Neural progenitor cell (in vitro differentiated cells): Measurements from ENCODE around the gene ANXA7. TPM values are rescaled to one million over a fixed set of nuclear protein-coding genes. Genes with fewer than 3 reads are reported as not detected.
A peak's percentile ranks its signal among the peaks of the same experiment; 100 is the strongest.

Experiments used
- DNase-seq: peaks from one replicate; pipeline ENCODE4 v3.0.0-alpha.2; 2016; ENCODE audit warnings: low spot score
- H2AFZ ChIP-seq: fragments of 200-600 bp; sonication (generic); replicated peaks from 2 replicates; pipeline ENCODE4 v1.6.1; 2016; ENCODE audit warnings: antibody characterized with exemption
- H3F3A ChIP-seq: fragments of 200-600 bp; sonication (generic); 2 replicates; pipeline ENCODE4 v1.6.1; 2016; ENCODE audit warnings: antibody characterized with exemption, low read depth
- H3K27ac ChIP-seq: fragments of 200-600 bp; sonication (generic); 2 replicates; pipeline ENCODE4 v1.5.1; 2016; ENCODE audit warnings: mild to moderate bottlenecking
- H3K27me3 ChIP-seq: fragments of 200-600 bp; sonication (generic); 2 replicates; pipeline ENCODE4 v1.6.1; 2016; ENCODE audit warnings: mild to moderate bottlenecking, moderate library complexity
- H3K36me3 ChIP-seq: fragments of 200-600 bp; sonication (generic); 2 replicates; pipeline ENCODE4 v1.5.1; 2016
- H3K4me1 ChIP-seq: fragments of 200-600 bp; sonication (generic); 2 replicates; pipeline ENCODE4 v1.6.1; 2016; ENCODE audit warnings: mixed run types
- H3K4me2 ChIP-seq: fragments of 200-600 bp; sonication (generic); 2 replicates; pipeline ENCODE4 v1.6.1; 2016
- H3K4me3 ChIP-seq: fragments of 200-600 bp; sonication (generic); 2 replicates; pipeline ENCODE4 v1.5.1; 2016
- H3K79me2 ChIP-seq: fragments of 200-600 bp; sonication (generic); 2 replicates; pipeline ENCODE4 v1.6.1; 2016; ENCODE audit warnings: low read depth
- H3K9ac ChIP-seq: fragments of 200-600 bp; sonication (generic); 2 replicates; pipeline ENCODE4 v1.6.1; 2016
- H3K9me3 ChIP-seq: fragments of 200-600 bp; sonication (generic); 2 replicates; pipeline ENCODE4 v1.5.1; 2016; ENCODE audit warnings: low read depth
- H4K20me1 ChIP-seq: fragments of 200-600 bp; sonication (generic); 2 replicates; pipeline ENCODE4 v1.6.1; 2016; ENCODE audit warnings: low read depth
- H3K27ac Mint-ChIP-seq: 3 replicates; pipeline ENCODE4 v1.8.0; 2021; ENCODE audit warnings: mixed read lengths
- H3K27me3 Mint-ChIP-seq: 2 replicates; pipeline ENCODE4 v1.8.0; 2022; ENCODE audit warnings: low read depth, mild to moderate bottlenecking, inconsistent platforms, moderate library complexity, mixed read lengths; ENCODE audit not compliant: insufficient read depth
- H3K36me3 Mint-ChIP-seq: 3 replicates; pipeline ENCODE4 v1.8.0; 2021; ENCODE audit warnings: mixed read lengths
- H3K4me1 Mint-ChIP-seq: 3 replicates; pipeline ENCODE4 v1.8.0; 2021; ENCODE audit warnings: mixed read lengths
- H3K4me3 Mint-ChIP-seq: 3 replicates; pipeline ENCODE4 v1.8.0; 2021; ENCODE audit warnings: mild to moderate bottlenecking, moderate library complexity, mixed read lengths
- H3K9me3 Mint-ChIP-seq: 3 replicates; pipeline ENCODE4 v1.8.0; 2020; ENCODE audit warnings: mixed read lengths
- CTCF ChIP-seq: fragments of 200-600 bp; sonication (generic); IDR thresholded peaks from 2 replicates; pipeline ENCODE4 v1.5.1; 2017; ENCODE audit warnings: antibody characterized with exemption, mild to moderate bottlenecking
- EZH2 ChIP-seq: fragments of 200-600 bp; sonication (generic); IDR thresholded peaks from 2 replicates; pipeline ENCODE4 v1.6.1; 2017; ENCODE audit warnings: antibody characterized with exemption, mild to moderate bottlenecking, moderate library complexity
- EZH2phosphoT487 ChIP-seq: fragments of 200-600 bp; sonication (generic); IDR thresholded peaks from 2 replicates; pipeline ENCODE4 v1.6.1; 2017; ENCODE audit warnings: antibody characterized with exemption
- total RNA-seq: library from RNA; depleted of rRNA; stranded (reverse); fragments of >200 nt; gene quantifications from 2 replicates; pipeline ENCODE4 v1.2.3, GENCODE V29; 2015; ENCODE audit warnings: low replicate concordance

Gene ANXA7
- total RNA-seq, 1 donor from 2014 or later = 49.1 TPM

GRCh38 chr10:73414230-73414945, 530 bp upstream of the ANXA7 start:
- Histone ChIP-seq H3K36me3 (no peaks in the 10 kb centered on the region), H3K4me2 (peak overlapping the region; percentile 87), H3F3A (peaks cover 11% of the 10 kb centered on the region), H3K4me3 (peak overlapping the region; percentile 74), H3K27me3 (no peaks in the 10 kb centered on the region), H2AFZ (peak overlapping the region; percentile 75), H4K20me1 (no peaks in the 10 kb centered on the region), H3K9me3 (no peaks in the 10 kb centered on the region), H3K79me2 (peaks cover 41% of the 10 kb centered on the region), H3K4me1 (no peaks in the 10 kb centered on the region), H3K27ac (no peak overlapping the region), H3K9ac (no peak overlapping the region)
- no peak for TF ChIP-seq EZH2
- TF ChIP-seq CTCF = no peak
- no peak for TF ChIP-seq EZH2phosphoT487
- H3K4me1 Mint-ChIP-seq = peaks cover 10% of the 10 kb centered on the region
- no peaks in the 10 kb centered on the region for H3K27me3 Mint-ChIP-seq
- H3K36me3 Mint-ChIP-seq = peaks cover 6% of the 10 kb centered on the region
- no peaks in the 10 kb centered on the region for H3K9me3 Mint-ChIP-seq
- H3K4me3 Mint-ChIP-seq = peak overlapping the region; percentile 90
- no peak overlapping the region for H3K27ac Mint-ChIP-seq
- DNase-seq = no peak

- peak; percentile 59 for DNase-seq
- Histone ChIP-seq H3K4me2 (peak overlapping the region; percentile 87), H3F3A (peaks cover 11% of the 10 kb centered on the region), H3K27ac (no peak overlapping the region), H3K27me3 (no peaks in the 10 kb centered on the region), H3K79me2 (peaks cover 54% of the 10 kb centered on the region), H3K4me1 (no peaks in the 10 kb centered on the region), H2AFZ (peak overlapping the region; percentile 75), H3K9ac (peak overlapping the region; percentile 51), H4K20me1 (peaks cover 8% of the 10 kb centered on the region), H3K36me3 (no peaks in the 10 kb centered on the region), H3K9me3 (no peaks in the 10 kb centered on the region), H3K4me3 (peak overlapping the region; percentile 74)
- H3K4me3 Mint-ChIP-seq = peak overlapping the region; percentile 93
- H3K27ac Mint-ChIP-seq = peak overlapping the region; percentile 60
- peaks cover 6% of the 10 kb centered on the region for H3K36me3 Mint-ChIP-seq
- no peak for TF ChIP-seq EZH2
- no peak for TF ChIP-seq EZH2phosphoT487
- no peak for TF ChIP-seq CTCF
- no peaks in the 10 kb centered on the region for H3K9me3 Mint-ChIP-seq
- H3K4me1 Mint-ChIP-seq = peaks cover 10% of the 10 kb centered on the region
- no peaks in the 10 kb centered on the region for H3K27me3 Mint-ChIP-seq
Observed at GRCh38 chr10:73413108-73413527, 740 bp downstream of the ANXA7 start.

GRCh38 chr10:73410897-73411296, 3.0 kb downstream of the ANXA7 start:
- no peaks in the 10 kb centered on the region for H3K27me3 ChIP-seq
- peaks cover 8% of the 10 kb centered on the region for H4K20me1 ChIP-seq
- H3K4me3 ChIP-seq = no peak overlapping the region
- no peaks in the 10 kb centered on the region for H3K9me3 Mint-ChIP-seq
- H3K9ac ChIP-seq = no peak overlapping the region
- H3K27ac Mint-ChIP-seq = no peak overlapping the region
- no peak overlapping the region for H3K4me2 ChIP-seq
- peaks cover 11% of the 10 kb centered on the region for H3F3A ChIP-seq
- peaks cover 4% of the 10 kb centered on the region for H3K36me3 Mint-ChIP-seq
- H3K4me1 ChIP-seq = no peaks in the 10 kb centered on the region
- peaks cover 75% of the 10 kb centered on the region for H3K79me2 ChIP-seq
- no peaks in the 10 kb centered on the region for H3K36me3 ChIP-seq
- no peak overlapping the region for H3K27ac ChIP-seq
- H3K9me3 ChIP-seq = no peaks in the 10 kb centered on the region
- no peak for DNase-seq
- no peaks in the 10 kb centered on the region for H3K27me3 Mint-ChIP-seq
- H2AFZ ChIP-seq = no peak overlapping the region
- H3K4me1 Mint-ChIP-seq = peaks cover 10% of the 10 kb centered on the region
- TF ChIP-seq EZH2phosphoT487 (no peak), EZH2 (no peak), CTCF (no peak)
- H3K4me3 Mint-ChIP-seq = no peak overlapping the region
